Fibroblast of villous mesenchyme (primary cell): ENCODE measurements around the gene RBM39. TPM values are rescaled to one million over a fixed set of nuclear protein-coding genes. Genes with fewer than 3 reads are reported as not detected.
A peak's percentile ranks its signal among the peaks of the same experiment; 100 is the strongest.

Experiments
- DNase-seq: peaks from one replicate; pipeline ENCODE4 v3.0.0-alpha.2; 2010; ENCODE audit warnings: low read depth
- H3K4me3 ChIP-seq: 2 replicates; pipeline ENCODE4 v1.5.1; 2011; ENCODE audit warnings: low read depth, mild to moderate bottlenecking, low read length
- CTCF ChIP-seq: IDR thresholded peaks from 2 replicates; pipeline ENCODE4 v1.5.1; 2012; ENCODE audit warnings: low read depth, mild to moderate bottlenecking, low read length; ENCODE audit not compliant: insufficient read depth
- total RNA-seq: library from RNA; depleted of rRNA; stranded (reverse); fragments of >200 nt; gene quantifications from 2 replicates; pipeline ENCODE4 v1.2.3, GENCODE V29; 2012

The RBM39 gene
- total RNA-seq, 1 donor: 372 TPM

GRCh38 chr20:35699957-35700624 is 42.0 kb downstream of the RBM39 start:
- TF ChIP-seq CTCF: no peak
- DNase-seq: no peak
- peak overlapping the region; percentile 73 for H3K4me3 ChIP-seq

DNA sequence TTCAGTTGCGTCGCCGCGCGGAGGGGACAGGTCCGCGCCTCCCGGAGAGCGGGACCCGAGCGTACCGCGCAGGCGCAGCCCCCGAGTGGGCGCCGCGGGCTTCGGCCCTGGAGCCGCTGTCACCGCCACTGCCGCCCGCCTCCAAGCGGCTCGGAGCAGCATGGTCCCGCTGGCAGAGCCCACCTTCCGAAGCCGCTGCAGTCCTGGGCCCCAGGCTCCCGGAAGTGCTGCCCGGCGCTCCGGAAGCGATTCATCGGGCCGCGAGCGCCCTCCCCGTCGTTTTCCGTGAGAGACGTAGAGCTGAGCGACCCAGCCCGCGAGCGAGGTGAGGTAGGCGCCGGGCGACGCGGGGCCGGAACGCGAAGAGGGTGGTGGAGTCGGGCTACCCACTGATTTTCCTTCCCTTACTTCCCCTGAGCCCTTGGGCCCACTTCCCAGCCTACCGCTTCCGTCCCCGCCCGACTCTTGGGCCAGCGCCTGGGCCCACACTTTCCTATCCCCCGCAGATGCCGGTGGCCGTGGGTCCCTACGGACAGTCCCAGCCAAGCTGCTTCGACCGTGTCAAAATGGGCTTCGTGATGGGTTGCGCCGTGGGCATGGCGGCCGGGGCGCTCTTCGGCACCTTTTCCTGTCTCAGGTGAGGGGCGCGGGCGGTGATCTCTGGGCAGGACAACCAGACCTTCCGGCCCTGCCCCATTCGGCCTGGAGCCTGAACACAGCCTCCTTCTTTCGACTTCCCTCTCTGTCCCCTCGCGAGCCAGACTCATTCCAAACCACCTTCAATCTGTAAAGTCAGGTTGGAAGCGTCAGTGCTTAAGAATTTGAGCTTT is 42.7 kb downstream of the RBM39 start, which contains the start of the genes NFS1 and ROMO1:
TSS of gene NFS1 (minus strand) at position 226 of the 830 bp plus-strand sequence. CDS start at position 162, 64 bp downstream.
TSS of gene ROMO1 (plus strand) at position 279 of the 830 bp plus-strand sequence. CDS start at position 507, 228 bp downstream.
- TF ChIP-seq CTCF: no peak
- DNase-seq: peak; percentile 80

DNA sequence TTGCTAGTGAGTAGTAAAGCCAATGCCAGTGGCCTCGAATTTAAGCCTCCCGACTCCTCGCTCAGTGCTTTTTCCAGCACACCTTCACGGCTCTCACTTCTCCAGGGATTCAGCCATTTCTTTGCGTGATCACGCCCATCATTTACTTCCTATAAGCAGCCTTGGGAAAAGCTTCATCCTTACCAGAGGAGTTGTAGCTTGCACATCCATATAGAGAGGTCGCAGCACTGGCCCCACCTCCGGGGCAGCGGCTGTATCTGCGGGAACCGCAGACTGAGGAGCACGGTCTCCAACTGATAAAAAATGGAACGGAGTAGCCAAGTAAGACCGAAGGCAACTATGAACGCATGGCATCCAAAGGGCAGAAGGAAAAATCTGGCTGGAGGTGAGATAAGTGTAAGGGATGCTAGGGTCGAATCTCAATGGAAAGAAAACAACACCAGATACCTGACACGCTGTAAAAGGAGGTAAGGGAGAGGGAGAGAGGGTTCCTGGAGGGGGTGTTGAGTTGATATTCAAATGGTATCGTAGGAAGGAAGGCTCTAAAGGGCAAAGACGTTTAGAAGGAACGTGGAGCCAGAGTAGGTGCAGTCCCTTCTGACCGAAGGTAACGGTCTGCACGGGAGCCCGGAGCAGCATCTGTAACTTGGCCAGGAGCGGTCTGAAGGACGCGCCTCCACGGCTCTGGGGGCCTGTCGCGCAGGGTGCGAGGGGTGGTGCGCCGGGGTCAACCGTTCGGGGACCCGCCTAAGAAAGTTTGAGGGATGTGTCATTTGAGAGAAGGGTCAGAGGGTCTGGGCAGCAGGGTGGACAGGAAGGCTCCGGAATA is 43.5 kb downstream of the RBM39 start:
- TF ChIP-seq CTCF: no peak
- no peak for DNase-seq
- H3K4me3 ChIP-seq: peak overlapping the region; percentile 73

More for the DNA sequence above, 42.7 kb downstream of the RBM39 start, which contains the start of the genes NFS1 and ROMO1:
- peak within 1 kb of the TSS; percentile 73 for H3K4me3 ChIP-seq

GRCh38 chr20:35697696-35698297 is 44.3 kb downstream of the RBM39 start:
- peak overlapping the region; percentile 73 for H3K4me3 ChIP-seq
- DNase-seq: no peak
- no peak for TF ChIP-seq CTCF

DNA sequence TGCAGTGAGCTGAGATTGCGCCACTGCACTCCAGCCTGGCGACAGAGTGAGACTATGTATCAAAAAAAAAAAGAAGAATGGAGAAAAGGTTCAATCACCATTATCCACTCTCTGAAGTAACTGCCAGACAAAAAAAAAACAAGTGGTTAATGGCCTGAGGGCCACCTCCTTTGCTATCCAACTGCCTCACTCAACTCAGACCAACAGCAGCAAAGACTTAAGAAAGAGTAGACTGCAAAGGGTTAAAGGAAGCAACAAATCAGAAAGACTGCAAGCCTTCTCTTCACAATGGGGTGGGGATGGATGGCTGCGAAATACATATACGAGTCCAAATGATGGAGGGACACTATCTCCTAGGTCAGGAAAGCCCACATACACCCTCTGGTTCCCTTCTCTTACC is 46.1 kb downstream of the RBM39 start:
- no peak overlapping the region for H3K4me3 ChIP-seq
- no peak for TF ChIP-seq CTCF
- DNase-seq: no peak

DNA sequence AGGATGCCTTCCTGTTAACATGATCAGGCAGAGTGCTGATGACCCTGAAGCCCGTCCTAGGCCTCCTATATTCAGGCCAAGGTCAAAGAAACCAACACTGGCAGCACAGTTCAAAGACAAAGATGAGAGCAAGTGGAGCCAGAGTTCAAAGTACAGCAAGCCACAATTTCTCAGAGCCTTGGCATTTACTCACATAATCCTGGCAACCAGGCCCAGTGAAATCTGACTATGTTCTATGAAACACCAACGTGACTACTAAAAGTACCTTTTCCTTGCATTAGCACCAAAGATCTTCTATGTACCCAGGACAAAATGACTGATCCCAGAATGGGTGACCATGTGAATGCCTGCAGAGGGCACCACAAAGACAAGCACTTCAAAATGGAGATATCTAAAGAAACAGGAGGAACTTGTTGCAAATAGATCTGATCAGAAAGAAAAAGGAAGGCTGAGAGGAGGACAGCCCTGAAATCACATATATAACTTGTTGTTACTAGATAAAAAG is 46.8 kb downstream of the RBM39 start:
- no peak overlapping the region for H3K4me3 ChIP-seq
- no peak for TF ChIP-seq CTCF
- no peak for DNase-seq
